ENCODE results near the gene LRP1B. TPM values are rescaled to one million over a fixed set of nuclear protein-coding genes. Genes with fewer than 3 reads are reported as not detected.

LRP1B gene
- polyA plus RNA-seq, 2 of the 4 experiments (the other 2 are of a cell fraction), result 0.03 TPM; not detected in 1

DNA sequence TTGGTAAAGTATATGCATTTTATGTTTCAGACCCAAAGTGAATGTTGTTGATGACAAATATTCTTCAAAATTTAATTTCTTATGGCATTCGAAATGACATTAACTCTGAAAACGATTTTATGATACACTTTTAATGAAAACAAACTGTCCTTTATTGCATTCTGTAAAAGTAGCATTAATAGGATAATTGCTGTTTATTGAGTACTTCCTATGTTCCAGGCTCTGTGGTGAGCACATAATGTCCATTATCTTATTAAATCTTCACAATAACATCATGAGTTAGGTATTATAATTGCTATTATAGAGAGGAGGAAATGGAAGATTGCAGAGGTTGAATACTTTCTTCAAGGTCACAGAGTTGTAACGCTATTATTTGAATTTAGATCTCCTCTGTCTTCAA lies 638.0 kb downstream of the LRP1B start:
- peaks cover 6% of the 10 kb centered on the region; the same call in 1 of the 3 replicates for H3K4me1 ChIP-seq
- POLR2A ChIA-PET, result no interaction called here

DNA sequence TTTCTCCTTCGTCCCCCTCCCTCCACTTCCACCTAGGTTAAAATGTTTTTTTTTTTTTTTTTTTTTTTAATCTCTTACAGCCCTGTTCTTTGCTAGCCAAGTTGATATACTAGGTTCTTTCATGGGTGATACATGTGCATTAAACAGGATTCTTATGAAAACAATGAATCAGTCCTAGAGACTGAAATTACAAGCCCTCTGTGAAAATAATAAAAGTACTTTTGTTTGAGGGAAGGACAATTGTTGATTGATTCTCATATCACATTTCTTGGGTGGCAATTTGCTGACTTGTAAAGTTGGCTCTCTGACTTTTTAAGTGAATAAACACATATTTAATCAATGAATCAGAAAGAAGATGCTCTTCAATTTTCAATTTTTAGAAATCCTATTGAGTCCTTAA lies 639.9 kb downstream of the LRP1B start:
- no peak for ATAC-seq
- Histone ChIP-seq H3K4me3 (no peak overlapping the region), H3K27ac (no peak overlapping the region), H3K4me2 (no peak overlapping the region), H3K4me1 (no peaks in the 10 kb centered on the region), H3K9me3 (no peaks in the 10 kb centered on the region)
- 43% methylated on average over 1 of the region's 1 CpG for WGBS (ENCODE audit: missing lambda C conversion rate)
- no peak for FAIRE-seq
- no peak for DNase-seq (ENCODE audit: low read depth in 1 of 2, low spot score in 1 of 2)
- POLR2A ChIA-PET, result no interaction called here
- CTCF ChIA-PET, result no interaction called here
- TF ChIP-seq RNF2 (IDR thresholded peaks at IDR 0.05; ENCODE audit: borderline replicate concordance, low read depth) (no peak), POLR2A (IDR thresholded peaks at IDR 0.05; ENCODE audit: low read length) (no peak), TFCP2L1 (CRISPR knock-in tag; IDR thresholded peaks at IDR 0.05) (no peak), ZNF302 (CRISPR knock-in tag; IDR thresholded peaks at IDR 0.05) (no peak)
- TF ChIP-seq, protein P1, sequence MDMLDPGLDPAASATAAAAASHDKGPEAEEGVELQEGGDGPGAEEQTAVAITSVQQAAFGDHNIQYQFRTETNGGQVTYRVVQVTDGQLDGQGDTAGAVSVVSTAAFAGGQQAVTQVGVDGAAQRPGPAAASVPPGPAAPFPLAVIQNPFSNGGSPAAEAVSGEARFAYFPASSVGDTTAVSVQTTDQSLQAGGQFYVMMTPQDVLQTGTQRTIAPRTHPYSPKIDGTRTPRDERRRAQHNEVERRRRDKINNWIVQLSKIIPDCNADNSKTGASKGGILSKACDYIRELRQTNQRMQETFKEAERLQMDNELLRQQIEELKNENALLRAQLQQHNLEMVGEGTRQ (IDR thresholded peaks at IDR 0.05), result no peak

More for the DNA sequence above, 638.0 kb downstream of the LRP1B start:
- CTCF ChIA-PET, result no interaction called here
- no peak overlapping the region for H3K4me2 ChIP-seq
- DNase-seq (ENCODE audit: low read depth in 1 of 2, low spot score in 1 of 2) (no peak), ATAC-seq (no peak), FAIRE-seq (no peak)
- H3K27ac ChIP-seq, result no peak overlapping the region
- H3K4me3 ChIP-seq, result no peak overlapping the region
- TF ChIP-seq FOXS1 (CRISPR knock-in tag; IDR thresholded peaks at IDR 0.05) (no peak), RCOR1 (IDR thresholded peaks at IDR 0.05; ENCODE audit: low read depth, low read length) (no peak), EHMT2 (IDR thresholded peaks at IDR 0.05; ENCODE audit: low read depth) (no peak), NPAS2 (CRISPR knock-in tag; IDR thresholded peaks at IDR 0.05; ENCODE audit: borderline replicate concordance) (no peak)
- TF ChIP-seq, protein P2, sequence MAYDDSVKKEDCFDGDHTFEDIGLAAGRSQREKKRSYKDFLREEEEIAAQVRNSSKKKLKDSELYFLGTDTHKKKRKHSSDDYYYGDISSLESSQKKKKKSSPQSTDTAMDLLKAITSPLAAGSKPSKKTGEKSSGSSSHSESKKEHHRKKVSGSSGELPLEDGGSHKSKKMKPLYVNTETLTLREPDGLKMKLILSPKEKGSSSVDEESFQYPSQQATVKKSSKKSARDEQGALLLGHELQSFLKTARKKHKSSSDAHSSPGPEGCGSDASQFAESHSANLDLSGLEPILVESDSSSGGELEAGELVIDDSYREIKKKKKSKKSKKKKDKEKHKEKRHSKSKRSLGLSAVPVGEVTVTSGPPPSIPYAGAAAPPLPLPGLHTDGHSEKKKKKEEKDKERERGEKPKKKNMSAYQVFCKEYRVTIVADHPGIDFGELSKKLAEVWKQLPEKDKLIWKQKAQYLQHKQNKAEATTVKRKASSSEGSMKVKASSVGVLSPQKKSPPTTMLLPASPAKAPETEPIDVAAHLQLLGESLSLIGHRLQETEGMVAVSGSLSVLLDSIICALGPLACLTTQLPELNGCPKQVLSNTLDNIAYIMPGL (CRISPR knock-in tag; IDR thresholded peaks at IDR 0.05; ENCODE audit: borderline replicate concordance), result no peak
- H3K9me3 ChIP-seq, result no peaks in the 10 kb centered on the region
- WGBS (ENCODE audit: missing lambda C conversion rate), result 34% methylated on average over 3 of the region's 3 CpGs

DNA sequence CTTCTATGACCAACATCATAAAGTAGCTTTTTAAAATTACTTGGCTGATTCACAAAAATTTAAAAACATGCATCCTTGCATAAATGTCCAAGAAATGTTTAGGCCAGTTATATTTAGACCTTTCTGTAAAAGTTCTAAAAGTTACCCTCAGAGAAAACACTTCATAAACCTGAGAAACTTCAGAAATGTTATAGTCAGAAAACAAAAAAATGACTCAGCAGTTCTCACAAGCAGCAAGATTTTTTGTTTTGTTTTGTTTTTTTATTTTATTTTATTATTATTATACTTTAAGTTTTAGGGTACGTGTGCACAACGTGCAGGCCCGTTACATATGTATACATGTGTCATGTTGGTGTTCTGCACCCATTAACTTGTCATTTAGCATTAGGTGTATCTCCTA lies 648.1 kb downstream of the LRP1B start:
- Histone ChIP-seq H3K4me3 (no peak overlapping the region), H3K4me1 (no peaks in the 10 kb centered on the region), H3K4me2 (no peak overlapping the region), H3K9me3 (no peaks in the 10 kb centered on the region), H3K27ac (no peak overlapping the region)
- 92% methylated on average over 3 of the region's 3 CpGs for WGBS (ENCODE audit: missing lambda C conversion rate)
- DNase-seq (ENCODE audit: low read depth in 1 of 2, low spot score in 1 of 2) (no peak), FAIRE-seq (no peak), ATAC-seq (no peak)
- POLR2A ChIA-PET, result no interaction called here
- CTCF ChIA-PET, result no interaction called here
- no peak for TF ChIP-seq JUN (IDR thresholded peaks at IDR 0.05)
- peak; percentile 43 for TF ChIP-seq MAFK (IDR thresholded peaks at IDR 0.05; ENCODE audit: partially characterized antibody)
- TF ChIP-seq TP53 (CRISPR knock-in tag; IDR thresholded peaks at IDR 0.05), result no peak

DNA sequence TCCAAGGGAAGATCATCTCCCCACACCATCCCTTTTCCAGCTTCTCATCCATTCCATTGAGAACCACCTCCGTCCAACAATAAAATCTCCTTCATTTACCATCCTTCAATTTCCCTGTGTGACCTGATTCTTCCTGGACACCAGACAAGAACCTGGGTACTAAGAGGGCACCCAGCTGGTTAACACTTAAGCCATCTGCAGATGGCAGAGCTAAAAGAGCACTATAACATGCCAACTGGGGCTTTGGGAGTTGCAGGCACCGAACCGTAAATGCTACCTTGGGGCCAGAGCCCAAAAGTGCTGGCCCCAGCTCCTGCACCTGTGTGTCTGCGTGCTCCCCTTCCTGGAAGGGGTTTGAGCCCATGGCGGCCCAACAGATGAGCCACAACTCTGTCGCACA lies 655.0 kb downstream of the LRP1B start:
- POLR2A ChIA-PET, result no interaction called here
- TF ChIP-seq CBX2 (IDR thresholded peaks at IDR 0.05; ENCODE audit: borderline replicate concordance, low read depth), result no peak
- TF ChIP-seq, protein P3, sequence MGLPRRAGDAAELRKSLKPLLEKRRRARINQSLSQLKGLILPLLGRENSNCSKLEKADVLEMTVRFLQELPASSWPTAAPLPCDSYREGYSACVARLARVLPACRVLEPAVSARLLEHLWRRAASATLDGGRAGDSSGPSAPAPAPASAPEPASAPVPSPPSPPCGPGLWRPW (IDR thresholded peaks at IDR 0.05), result no peak
- no peak for TF ChIP-seq BHLHE40 (IDR thresholded peaks at IDR 0.05; ENCODE audit: low read depth, low read length)
- TF ChIP-seq, protein P4, sequence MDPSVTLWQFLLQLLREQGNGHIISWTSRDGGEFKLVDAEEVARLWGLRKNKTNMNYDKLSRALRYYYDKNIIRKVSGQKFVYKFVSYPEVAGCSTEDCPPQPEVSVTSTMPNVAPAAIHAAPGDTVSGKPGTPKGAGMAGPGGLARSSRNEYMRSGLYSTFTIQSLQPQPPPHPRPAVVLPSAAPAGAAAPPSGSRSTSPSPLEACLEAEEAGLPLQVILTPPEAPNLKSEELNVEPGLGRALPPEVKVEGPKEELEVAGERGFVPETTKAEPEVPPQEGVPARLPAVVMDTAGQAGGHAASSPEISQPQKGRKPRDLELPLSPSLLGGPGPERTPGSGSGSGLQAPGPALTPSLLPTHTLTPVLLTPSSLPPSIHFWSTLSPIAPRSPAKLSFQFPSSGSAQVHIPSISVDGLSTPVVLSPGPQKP (IDR thresholded peaks at IDR 0.05; ENCODE audit: low read depth, low read length), result no peak
- TF ChIP-seq TFCP2L1 (CRISPR knock-in tag; IDR thresholded peaks at IDR 0.05), result no peak
- H3K4me3 ChIP-seq, result no peak overlapping the region
- ATAC-seq (no peak), FAIRE-seq (no peak), DNase-seq (ENCODE audit: low read depth in 1 of 2, low spot score in 1 of 2) (no peak)
- no peaks in the 10 kb centered on the region for H3K9me3 ChIP-seq
- 74% methylated on average over 6 of the region's 6 CpGs for WGBS (ENCODE audit: missing lambda C conversion rate)
- CTCF ChIA-PET, result no interaction called here
- H3K27ac ChIP-seq, result no peak overlapping the region
- peaks cover under 1% of the 10 kb centered on the region; the same call in 1 of the 3 replicates for H3K4me1 ChIP-seq
- H3K4me2 ChIP-seq, result no peak overlapping the region

All from A549 (cell line).